PC-3 (cell line): Measurements from ENCODE around the gene MUC20.

ENCODE experiments used
- EZH2 ChIP-seq: fragments of 300-600 bp; sonication (generic); IDR thresholded peaks from one replicate; pipeline ENCODE4 v1.6.1; 2017; ENCODE audit warnings: antibody characterized with exemption, mild to moderate bottlenecking, low read length; ENCODE audit not compliant: unreplicated experiment
- EZH2phosphoT487 ChIP-seq: fragments of 300-600 bp; sonication (generic); IDR thresholded peaks from 2 replicates; pipeline ENCODE4 v1.6.1; 2018; ENCODE audit warnings: mild to moderate bottlenecking, antibody characterized with exemption, low read length, borderline replicate concordance
- TF ChIP-seq, protein P1 (sequence below): fragments of 300-600 bp; sonication (generic); conservative IDR thresholded peaks from 2 replicates; pipeline ENCODE4 v1.5.1; 2017; ENCODE audit warnings: antibody characterized with exemption, low read depth, mild to moderate bottlenecking, low read length

DNA sequence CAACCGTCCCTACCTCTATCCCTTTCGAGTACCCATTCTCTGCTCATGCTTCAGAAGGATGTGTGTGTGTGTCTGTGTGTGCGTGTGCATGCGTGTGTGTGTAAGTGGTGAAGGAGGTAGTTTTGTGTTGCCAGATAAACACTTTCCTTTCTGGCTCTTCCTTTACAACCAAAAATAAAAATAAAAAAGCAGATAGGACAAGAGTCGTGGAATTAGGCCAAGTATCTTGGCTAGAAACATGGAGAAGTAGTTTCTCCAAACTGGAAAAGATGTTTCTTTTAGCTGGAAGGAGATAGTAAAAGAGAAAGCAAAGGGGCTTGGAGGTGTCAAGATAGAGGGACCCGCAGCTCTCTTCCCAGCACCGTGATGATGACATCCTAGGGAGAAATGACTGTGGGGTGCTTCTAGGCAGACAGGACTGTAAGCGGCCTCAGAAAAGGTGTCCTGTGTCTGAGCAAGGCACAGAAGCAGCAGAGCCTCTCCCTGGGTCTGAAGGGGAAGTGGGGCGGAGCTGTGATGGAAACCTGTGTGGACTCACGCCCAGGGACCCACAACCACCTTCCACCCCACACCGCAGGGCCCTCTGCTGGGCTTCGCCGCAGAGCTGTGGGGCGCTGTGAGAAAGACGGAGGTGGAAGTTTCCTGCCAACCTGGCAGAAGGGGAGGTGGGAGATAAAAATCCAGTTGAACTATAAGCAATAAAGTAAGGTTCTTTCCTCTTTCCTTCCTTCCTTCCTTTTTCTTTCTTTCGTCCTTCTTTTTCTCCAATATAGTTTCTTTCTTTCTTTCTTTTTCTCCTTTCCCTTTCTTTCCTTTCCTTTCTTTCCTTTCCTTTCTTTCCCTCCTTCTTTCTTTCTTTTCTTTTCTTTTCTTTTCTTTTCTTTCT lies 35.3 kb downstream of the MUC20 start:
- TF ChIP-seq EZH2 (no peak), EZH2phosphoT487 (no peak)
- TF ChIP-seq, protein P1, sequence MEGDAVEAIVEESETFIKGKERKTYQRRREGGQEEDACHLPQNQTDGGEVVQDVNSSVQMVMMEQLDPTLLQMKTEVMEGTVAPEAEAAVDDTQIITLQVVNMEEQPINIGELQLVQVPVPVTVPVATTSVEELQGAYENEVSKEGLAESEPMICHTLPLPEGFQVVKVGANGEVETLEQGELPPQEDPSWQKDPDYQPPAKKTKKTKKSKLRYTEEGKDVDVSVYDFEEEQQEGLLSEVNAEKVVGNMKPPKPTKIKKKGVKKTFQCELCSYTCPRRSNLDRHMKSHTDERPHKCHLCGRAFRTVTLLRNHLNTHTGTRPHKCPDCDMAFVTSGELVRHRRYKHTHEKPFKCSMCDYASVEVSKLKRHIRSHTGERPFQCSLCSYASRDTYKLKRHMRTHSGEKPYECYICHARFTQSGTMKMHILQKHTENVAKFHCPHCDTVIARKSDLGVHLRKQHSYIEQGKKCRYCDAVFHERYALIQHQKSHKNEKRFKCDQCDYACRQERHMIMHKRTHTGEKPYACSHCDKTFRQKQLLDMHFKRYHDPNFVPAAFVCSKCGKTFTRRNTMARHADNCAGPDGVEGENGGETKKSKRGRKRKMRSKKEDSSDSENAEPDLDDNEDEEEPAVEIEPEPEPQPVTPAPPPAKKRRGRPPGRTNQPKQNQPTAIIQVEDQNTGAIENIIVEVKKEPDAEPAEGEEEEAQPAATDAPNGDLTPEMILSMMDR = no peak
